Adrenal gland (tissue), 12 donors: ENCODE data around the gene NCKAP5. TPM values are rescaled to one million over a fixed set of nuclear protein-coding genes. Genes with fewer than 3 reads are reported as not detected.

ENCODE experiments used
- DNase-seq, 7 donors: peaks; one replicate each; pipeline ENCODE4 v3.0.0-alpha.2; 2019 to 2020
- H3K27ac ChIP-seq, 5 donors: fragments of 200-600 bp; sonication (generic) in 4 of 5; 1 replicate in 3 of 5; 2 replicates in 2 of 5; pipeline versions ENCODE4 v1.5.1 to v1.8.0; 2016 to 2020; ENCODE audit warnings: mild to moderate bottlenecking in 1 of 5
- H3K27me3 ChIP-seq: fragments of 200-600 bp; 2 replicates; pipeline ENCODE4 v1.8.0; 2021
- H3K36me3 ChIP-seq, 2 donors: fragments of 200-600 bp; replicated peaks in 1 of 2; 1 replicate in 1 of 2; 2 replicates in 1 of 2; pipeline versions ENCODE4 v1.5.1 to v1.8.0; 2018 to 2022
- H3K4me1 ChIP-seq, 2 donors: fragments of 200-600 bp; replicated peaks in 1 of 2; 1 replicate in 1 of 2; 2 replicates in 1 of 2; pipeline versions ENCODE4 v1.5.1 to v1.8.0; 2018 to 2021
- H3K4me3 ChIP-seq, 4 donors: fragments of 200-600 bp; sonication (generic) in 3 of 4; one replicate each; pipeline ENCODE4 v1.5.1; 2016 to 2018
- H3K9me3 ChIP-seq, 3 donors: fragments of 200-600 bp; sonication (generic) in 1 of 3; replicated peaks in 1 of 3; 1 replicate in 2 of 3; 2 replicates in 1 of 3; pipeline versions ENCODE4 v1.5.1 to v1.8.0; 2016 to 2021
- CTCF ChIP-seq, 6 experiments: fragments of 450-650 bp in 4 of 6; fragments of 200-600 bp in 2 of 6; sonication (generic) in 1 of 6; IDR thresholded peaks; 1 replicate in 5 of 6; 2 replicates in 1 of 6; pipeline versions ENCODE4 v1.5.1 to v1.8.0; 2016 to 2021; ENCODE audit warnings: antibody characterized with exemption in 6 of 6, mild to moderate bottlenecking in 2 of 6, moderate library complexity in 1 of 6
- POLR2A ChIP-seq, 2 donors: fragments of 450-650 bp; IDR thresholded peaks; one replicate each; pipeline ENCODE4 v1.6.1; 2017; ENCODE audit warnings: antibody characterized with exemption in 2 of 2, mild to moderate bottlenecking in 2 of 2, moderate library complexity in 1 of 2
- WGBS, 4 donors: extraction: QIAGEN DNeasy Blood & Tissue Kit in 2 of 4; methylation state at CpG; one replicate each; pipeline versions ENCODE4 v1.1.5 to v1.1.7; 2013 to 2017; 5-methylcytosine and 5-hydroxymethylcytosine counted together
- intact Hi-C, 2 donors: fragments of 100-400 bp; cut with DNase I; formaldehyde crosslinking; loops; one replicate each; pipeline versions ENCODE4 v1.14.1 to v1.15.0; 2022 to 2023
- polyA plus RNA-seq, 3 donors: library from polyadenylated mRNA; stranded (reverse); fragments of 200-250 nt in 2 of 3; fragments of 350-450 nt in 1 of 3; fragmentation: Illumina TruSeq in 1 of 3; extraction: RNeasy Lipid Tissue Mini Kit (QIAGEN cat#74804) in 1 of 3; gene quantifications; one replicate each; pipeline ENCODE4 v1.2.3, GENCODE V29; 2013 to 2014
- total RNA-seq, 9 donors: library from RNA; depleted of rRNA in 4 of 9; stranded (reverse); fragments of >200 nt in 4 of 9; fragments of 120-200 nt in 1 of 9; fragmentation: NEBNext Ultra II Directional in 1 of 9; extraction: Animal tissue kit (Norgen Biotek cat#: 25700) in 1 of 9; gene quantifications; one replicate each; pipeline versions ENCODE4 v1.1.0 to v1.2.4, GENCODE V29; 2013 to 2023
- donor health status: healthy with polysubstance abuse.
- donor health status: Bipolar disorder and iron deficiency.
- donor health status: DM: yes; HTN: yes; CAD: no.
- donor health status: DM: no; HTN: no; CAD: no.
- donor health status: DM: no; HTN: no; CAD: no.
- donor health status: DM: yes; HTN: yes; CAD: no.

Gene NCKAP5
- total and polyA plus RNA-seq, 12 donors = 0.06 to 3.1 (median 1.1) TPM

GRCh38 chr2:133163111-133163510, 405.2 kb downstream of the NCKAP5 start:
- intact Hi-C loops = no loop called here
- Histone ChIP-seq H3K27ac (no peak overlapping the region), H3K36me3 (no peaks in the 10 kb centered on the region), H3K9me3 (no peaks in the 10 kb centered on the region), H3K4me1 (no peaks in the 10 kb centered on the region), H3K27me3 (no peaks in the 10 kb centered on the region), H3K4me3 (no peak overlapping the region)
- DNase-seq = no peak
- 53 to 72% (median 63%) methylated on average over 4 of the region's 4 CpGs for WGBS, 4 donors
- TF ChIP-seq POLR2A (IDR thresholded peaks at IDR 0.05) (no peak), CTCF (IDR thresholded peaks at IDR 0.05) (no peak)

- H3K4me1 ChIP-seq = no peaks in the 10 kb centered on the region
- no peaks in the 10 kb centered on the region for H3K9me3 ChIP-seq
- no peak for DNase-seq
- intact Hi-C loops = no loop called here
- TF ChIP-seq CTCF (IDR thresholded peaks at IDR 0.05) = no peak
- TF ChIP-seq POLR2A (IDR thresholded peaks at IDR 0.05) = no peak
- no peaks in the 10 kb centered on the region for H3K36me3 ChIP-seq
- H3K4me3 ChIP-seq = no peak overlapping the region
- H3K27ac ChIP-seq = no peak overlapping the region
- H3K27me3 ChIP-seq = no peaks in the 10 kb centered on the region
These were observed 409.8 kb downstream of the NCKAP5 start for GRCh38 chr2:133158442-133158841.

- Histone ChIP-seq H3K36me3 (no peaks in the 10 kb centered on the region), H3K4me1 (no peaks in the 10 kb centered on the region), H3K4me3 (no peak overlapping the region), H3K9me3 (no peaks in the 10 kb centered on the region), H3K27me3 (no peaks in the 10 kb centered on the region), H3K27ac (no peak overlapping the region)
- TF ChIP-seq POLR2A (IDR thresholded peaks at IDR 0.05) (no peak), CTCF (IDR thresholded peaks at IDR 0.05) (no peak)
- intact Hi-C loops = no loop called here
- WGBS, 4 donors = 63 to 69% (median 67%) methylated on average over 1 of the region's 1 CpG
- no peak for DNase-seq
These were observed 410.2 kb downstream of the NCKAP5 start for GRCh38 chr2:133158024-133158423.

GRCh38 chr2:133157141-133157540, 411.1 kb downstream of the NCKAP5 start:
- Histone ChIP-seq H3K27me3 (no peaks in the 10 kb centered on the region), H3K27ac (no peak overlapping the region), H3K4me1 (no peaks in the 10 kb centered on the region), H3K9me3 (no peaks in the 10 kb centered on the region), H3K36me3 (no peaks in the 10 kb centered on the region), H3K4me3 (no peak overlapping the region)
- 81 to 88% (median 84%) methylated on average over 3 of the region's 3 CpGs for WGBS, 4 donors
- intact Hi-C loops = no loop called here
- DNase-seq = no peak
- TF ChIP-seq CTCF (IDR thresholded peaks at IDR 0.05) (no peak), POLR2A (IDR thresholded peaks at IDR 0.05) (no peak)
